K562 (cell line): Measurements from ENCODE around the gene SIRT5. TPM values are rescaled to one million over a fixed set of nuclear protein-coding genes. Genes with fewer than 3 reads are reported as not detected.

Experiments
- ATAC-seq: fragments of 200-7000 bp; cut with Tn5 transposase; 3 replicates; pipeline ENCODE4 v1.9.1; 2020; ENCODE audit warnings: moderate library complexity
- BruUV-seq: library from RNA; stranded (reverse); fragments of 400-500 nt; replicated peaks from 2 replicates; lab custom pipeline; 2021; lab: Mats Ljungman, UMichigan
- CTCF ChIA-PET: fragments of 300-600 bp; formaldehyde crosslinking; extraction: SDS; loops from one replicate; lab custom pipeline; 2021; ENCODE audit warnings: low intra/inter-chr PET ratio; lab: Yijun Ruan, JAX
- POLR2A ChIA-PET: fragments of 300-600, 350-650 bp; sonication (Branson Sonifier 250); formaldehyde crosslinking; extraction: SDS; loops from one replicate; lab custom pipeline; 2021; ENCODE audit warnings: antibody characterized with exemption, inconsistent platforms; lab: Yijun Ruan, JAX
- DNase-seq, 4 experiments: peaks; one replicate each; pipeline versions ENCODE4 v3.0.0 to v3.0.0-alpha.2; 2011 to 2018; ENCODE audit warnings: low spot score in 3 of 4, mixed read lengths in 3 of 4; ENCODE audit errors: extremely low read depth in 1 of 4
- FAIRE-seq: peaks from 2 replicates; lab custom pipeline; 2011; peaks lifted over from hg19 to GRCh38; lab: Jason Lieb, UNC
- H2AFZ ChIP-seq: 2 replicates; pipeline ENCODE4 v1.6.0; 2011; ENCODE audit warnings: low read depth, low read length, control low read depth, inconsistent platforms
- H3K27ac ChIP-seq: fragments of 200-600 bp; 3 replicates; pipeline ENCODE4 v1.8.0; 2011; ENCODE audit warnings: low read depth, mild to moderate bottlenecking, control low read depth, inconsistent platforms, low read length, moderate library complexity, mixed read lengths; ENCODE audit errors: extremely low read depth
- H3K27me3 ChIP-seq, 2 experiments: fragments of 300-600 bp in 1 of 2; 2 replicates in 1 of 2; 3 replicates in 1 of 2; pipeline versions ENCODE4 v1.6.0 to v1.8.0; 2011; ENCODE audit warnings: inconsistent platforms in 2 of 2, low read length in 2 of 2, mild to moderate bottlenecking in 1 of 2, mixed read lengths in 1 of 2, moderate library complexity in 1 of 2; ENCODE audit not compliant: control insufficient read depth in 2 of 2, insufficient read depth in 2 of 2
- H3K36me3 ChIP-seq: fragments of 300-600 bp; 3 replicates; pipeline ENCODE4 v1.8.0; 2011; ENCODE audit warnings: mild to moderate bottlenecking, low read length, inconsistent platforms; ENCODE audit not compliant: control insufficient read depth, insufficient read depth
- H3K4me1 ChIP-seq, 2 experiments: fragments of 200-600 bp in 1 of 2; replicated peaks in 1 of 2; 2 replicates in 1 of 2; 3 replicates in 1 of 2; pipeline versions ENCODE4 v1.5.1 to v1.8.0; 2011; ENCODE audit warnings: inconsistent platforms in 2 of 2, low read length in 2 of 2, mild to moderate bottlenecking in 1 of 2, mixed read lengths in 1 of 2, moderate library complexity in 1 of 2; ENCODE audit not compliant: control insufficient read depth in 2 of 2, insufficient read depth in 2 of 2
- H3K4me2 ChIP-seq: 2 replicates; pipeline ENCODE4 v1.6.1; 2011; ENCODE audit warnings: low read length, control low read depth, inconsistent platforms, mixed read lengths; ENCODE audit not compliant: insufficient read depth
- H3K4me3 ChIP-seq: fragments of 200-600 bp; sonication (generic), shearing (Covaris generic); 2 replicates; pipeline ENCODE4 v1.5.1; 2016; ENCODE audit warnings: control low read depth, inconsistent platforms
- H3K79me2 ChIP-seq: fragments of 200-600 bp; 3 replicates; pipeline ENCODE4 v1.8.0; 2011; ENCODE audit warnings: low read length, inconsistent platforms; ENCODE audit not compliant: control insufficient read depth, insufficient read depth
- H3K9ac ChIP-seq, 2 experiments: 2 replicates each; pipeline versions ENCODE4 v1.6.0 to v1.6.1; 2011; ENCODE audit warnings: low read depth in 2 of 2, low read length in 2 of 2, control low read depth in 1 of 2, inconsistent platforms in 1 of 2, mild to moderate bottlenecking in 1 of 2, mixed read lengths in 1 of 2; ENCODE audit not compliant: insufficient read depth in 1 of 2
- H3K9me1 ChIP-seq: one replicate; pipeline ENCODE4 v1.6.0; 2011; ENCODE audit warnings: inconsistent platforms, mild to moderate bottlenecking, low read length, moderate library complexity; ENCODE audit not compliant: control insufficient read depth, insufficient read depth
- H3K9me3 ChIP-seq: replicated peaks from 2 replicates; pipeline ENCODE4 v1.5.1; 2011; ENCODE audit warnings: low read depth, low read length, inconsistent platforms; ENCODE audit not compliant: control insufficient read depth, insufficient read depth
- H4K20me1 ChIP-seq: replicated peaks from 2 replicates; pipeline ENCODE4 v1.6.1; 2011; ENCODE audit warnings: low read length, inconsistent platforms, mixed read lengths; ENCODE audit not compliant: control insufficient read depth, insufficient read depth
- CC2D1A ChIP-seq: fragments of 450-650 bp; IDR thresholded peaks from 2 replicates; pipeline ENCODE4 v1.6.1; 2017; ENCODE audit warnings: mild to moderate bottlenecking
- HDAC2 ChIP-seq: fragments of 450-650 bp; IDR thresholded peaks from 2 replicates; pipeline ENCODE4 v1.6.1; 2016; ENCODE audit warnings: mild to moderate bottlenecking
- HNRNPK ChIP-seq: fragments of 200-400 bp; formaldehyde crosslinking; IDR thresholded peaks from one replicate; pipeline ENCODE4 v1.6.1; 2018; ENCODE audit warnings: mild to moderate bottlenecking, low read depth, low read length; ENCODE audit not compliant: poor library complexity, severe bottlenecking
- MAFF ChIP-seq: IDR thresholded peaks from 2 replicates; pipeline ENCODE4 v1.6.1; 2012; ENCODE audit warnings: low read length, improper control_type of control experiment
- MYC ChIP-seq, 2 experiments: fragments of 250-450 bp in 1 of 2; sonication (Bioruptor Pico) in 1 of 2; IDR thresholded peaks; 2 replicates each; pipeline versions ENCODE4 v1.5.1 to v1.6.1; 2012 to 2021; ENCODE audit warnings: low read depth in 2 of 2, borderline replicate concordance in 1 of 2, improper control_type of control experiment in 1 of 2, low read length in 1 of 2, mild to moderate bottlenecking in 1 of 2, moderate library complexity in 1 of 2
- NELFE ChIP-seq: IDR thresholded peaks from 2 replicates; pipeline ENCODE4 v1.6.1; 2011; ENCODE audit warnings: mild to moderate bottlenecking; ENCODE audit not compliant: insufficient read depth, insufficient read length
- STAG1 ChIP-seq: sonication (generic); formaldehyde crosslinking; IDR thresholded peaks from 2 replicates; pipeline ENCODE4 v1.5.0; 2020; ENCODE audit warnings: missing genetic modification reagents, borderline replicate concordance
- ZNF134 ChIP-seq: fragments of 250-450 bp; sonication (Bioruptor Pico); conservative IDR thresholded peaks from 2 replicates; pipeline ENCODE4 v1.4.0; 2020
- ZNF143 ChIP-seq: sonication (generic); formaldehyde crosslinking; IDR thresholded peaks from 2 replicates; pipeline ENCODE4 v1.9.0; 2022; ENCODE audit warnings: mild to moderate bottlenecking, missing genetic modification reagents
- ZNF239 ChIP-seq: fragments of 250-450 bp; sonication (Bioruptor Pico); IDR thresholded peaks from 2 replicates; pipeline ENCODE4 v1.4.0; 2020; ENCODE audit warnings: mild to moderate bottlenecking
- ZNF444 ChIP-seq: fragments of 250-450 bp; sonication (Bioruptor Pico); IDR thresholded peaks from 2 replicates; pipeline ENCODE4 v1.4.0; 2020; ENCODE audit warnings: mild to moderate bottlenecking, moderate library complexity
- ZNF507 ChIP-seq: conservative IDR thresholded peaks from 2 replicates; pipeline ENCODE4 v1.6.1; 2017; ENCODE audit warnings: missing genetic modification characterization, missing compliant biosample characterization
- ZNF551 ChIP-seq: fragments of 250-450 bp; sonication (Bioruptor Pico); IDR thresholded peaks from 2 replicates; pipeline ENCODE4 v1.5.0; 2021; ENCODE audit warnings: mild to moderate bottlenecking, moderate library complexity
- WGBS: fragments of 100-300 bp; shearing (Covaris generic); methylation state at CpG from one replicate; pipeline ENCODE4 v1.1.6; 2016; ENCODE audit warnings: low coverage, mixed read lengths; ENCODE audit not compliant: insufficient coverage; ENCODE audit errors: missing lambda C conversion rate; 5-methylcytosine and 5-hydroxymethylcytosine counted together
- in situ Hi-C: fragments of 300-500 bp; cut with MboI; formaldehyde crosslinking; loops from 4 replicates; pipeline ENCODE4 v1.15.0; 2018; ENCODE audit warnings: inconsistent platforms, mixed read lengths
- intact Hi-C: fragments of 100-400 bp; cut with micrococcal nuclease; formaldehyde crosslinking; loops from 2 replicates; pipeline ENCODE4 v1.14.2; 2022
- polyA plus RNA-seq, 8 experiments: library from polyadenylated mRNA; depleted of rRNA in 4 of 8; stranded (reverse) in 5 of 8; unstranded in 3 of 8; fragments of >200 nt; fragmentation: Nextera tagmentation in 2 of 8; fragmentation: Illumina TruSeq in 1 of 8; extraction: Ambion mirVana in 2 of 8; extraction: Trizol in 1 of 8; gene quantifications; 2 replicates each; pipeline versions ENCODE4 v1.2.1 to v1.2.3, GENCODE V29; 2011 to 2014; ENCODE audit warnings: inconsistent platforms in 1 of 8, missing spikeins in 1 of 8
- total RNA-seq, 7 experiments: library from RNA; depleted of rRNA in 6 of 7; stranded (reverse); fragments of >200 nt in 6 of 7; fragmentation: Illumina TruSeq in 2 of 7; extraction: Trizol in 2 of 7; gene quantifications; 2 replicates each; pipeline versions ENCODE4 v1.2.1 to v1.2.3, GENCODE V29; 2011 to 2021; ENCODE audit warnings: low replicate concordance in 1 of 7
- TF ChIP-seq, protein P1 (sequence below): fragments of 450-650 bp; IDR thresholded peaks from 2 replicates; pipeline ENCODE4 v1.6.1; 2018; ENCODE audit warnings: mild to moderate bottlenecking, low read depth; ENCODE audit not compliant: partially characterized antibody
- TF ChIP-seq, protein P2 (sequence below): fragments of 450-650 bp; formaldehyde crosslinking; IDR thresholded peaks from 2 replicates; pipeline ENCODE4 v1.4.0; 2022; ENCODE audit warnings: mild to moderate bottlenecking, moderate library complexity
- TF ChIP-seq, protein P3 (sequence below): fragments of 450-650 bp; conservative IDR thresholded peaks from 2 replicates; pipeline ENCODE4 v1.6.1; 2016; ENCODE audit warnings: missing genetic modification characterization, low read depth, mild to moderate bottlenecking, missing compliant biosample characterization, moderate library complexity
- TF ChIP-seq, protein P4 (sequence below): fragments of 450-650 bp; conservative IDR thresholded peaks from 2 replicates; pipeline ENCODE4 v1.6.1; 2016; ENCODE audit warnings: missing genetic modification characterization, low read depth, mild to moderate bottlenecking, control low read depth, missing compliant biosample characterization

The SIRT5 gene
- total and polyA plus RNA-seq, 9 of the 15 experiments (the other 6 are each of a cell fraction or from before 2014, with no cell fraction given): 2.1 to 15.7 (median 11.4) TPM

DNA sequence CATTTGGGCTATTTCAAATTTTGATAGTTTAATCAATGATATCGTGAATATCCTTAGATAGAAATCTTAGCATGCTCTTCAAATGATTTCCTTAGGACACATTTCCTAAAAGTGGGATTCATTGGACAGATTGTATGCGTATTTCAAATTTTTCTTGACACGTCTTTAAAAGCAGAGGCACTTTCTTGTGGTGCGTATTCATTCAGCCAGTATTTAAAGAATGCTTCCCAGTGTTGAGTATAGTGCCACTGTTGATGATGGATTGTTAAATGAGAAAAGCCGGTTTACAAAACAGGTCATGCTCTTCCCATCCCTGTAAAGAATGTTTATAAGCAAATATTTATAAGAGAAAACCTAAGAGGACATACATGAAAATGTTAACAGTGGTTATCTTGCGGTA, 25.6 kb downstream of the SIRT5 start (continued):
- TF ChIP-seq, protein P1, sequence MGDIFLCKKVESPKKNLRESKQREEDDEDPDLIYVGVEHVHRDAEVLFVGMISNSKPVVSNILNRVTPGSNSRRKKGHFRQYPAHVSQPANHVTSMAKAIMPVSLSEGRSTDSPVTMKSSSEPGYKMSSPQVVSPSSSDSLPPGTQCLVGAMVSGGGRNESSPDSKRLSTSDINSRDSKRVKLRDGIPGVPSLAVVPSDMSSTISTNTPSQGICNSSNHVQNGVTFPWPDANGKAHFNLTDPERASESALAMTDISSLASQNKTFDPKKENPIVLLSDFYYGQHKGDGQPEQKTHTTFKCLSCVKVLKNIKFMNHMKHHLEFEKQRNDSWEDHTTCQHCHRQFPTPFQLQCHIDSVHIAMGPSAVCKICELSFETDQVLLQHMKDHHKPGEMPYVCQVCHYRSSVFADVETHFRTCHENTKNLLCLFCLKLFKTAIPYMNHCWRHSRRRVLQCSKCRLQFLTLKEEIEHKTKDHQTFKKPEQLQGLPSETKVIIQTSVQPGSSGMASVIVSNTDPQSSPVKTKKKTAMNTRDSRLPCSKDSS: no peak
- TF ChIP-seq ZNF143 (CRISPR knock-in tag) (no peak), ZNF551 (CRISPR knock-in tag) (no peak), ZNF134 (no peak)
- TF ChIP-seq, protein P2, sequence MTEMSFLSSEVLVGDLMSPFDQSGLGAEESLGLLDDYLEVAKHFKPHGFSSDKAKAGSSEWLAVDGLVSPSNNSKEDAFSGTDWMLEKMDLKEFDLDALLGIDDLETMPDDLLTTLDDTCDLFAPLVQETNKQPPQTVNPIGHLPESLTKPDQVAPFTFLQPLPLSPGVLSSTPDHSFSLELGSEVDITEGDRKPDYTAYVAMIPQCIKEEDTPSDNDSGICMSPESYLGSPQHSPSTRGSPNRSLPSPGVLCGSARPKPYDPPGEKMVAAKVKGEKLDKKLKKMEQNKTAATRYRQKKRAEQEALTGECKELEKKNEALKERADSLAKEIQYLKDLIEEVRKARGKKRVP (CRISPR knock-in tag): no peak

DNA sequence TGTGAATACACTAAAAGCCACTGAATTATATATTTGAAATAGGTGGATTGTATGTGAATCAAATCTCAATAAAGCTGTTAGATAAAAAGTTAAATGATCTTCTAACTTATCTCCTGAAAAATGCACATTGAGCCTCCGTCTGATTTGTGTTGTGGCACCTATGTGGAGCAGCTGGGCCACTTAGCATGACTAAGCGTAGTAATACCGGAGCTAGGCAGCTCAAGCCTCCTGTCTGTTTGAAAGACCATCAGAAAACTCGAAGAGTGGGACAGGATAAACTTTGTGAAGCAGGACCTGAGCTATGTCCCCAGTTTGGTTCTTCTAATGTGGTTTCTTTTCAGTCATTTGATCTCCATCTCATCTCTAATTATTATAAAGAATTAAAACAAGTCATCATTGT, 29.7 kb downstream of the SIRT5 start:
- peaks cover 15% of the 10 kb centered on the region for H3K36me3 ChIP-seq
- no peak overlapping the region for H2AFZ ChIP-seq
- in situ Hi-C loops (no loop called here), intact Hi-C loops (no loop called here)
- ChIA-PET CTCF (no interaction called here), POLR2A (interaction anchor here (0.7 to 3.8 kb wide), 5 partner anchors 9 to 77 kb away, joined by 3 to 31 read pairs (median 6); partner anchors contain the start of gene NOL7)
- no peak overlapping the region for H3K9ac ChIP-seq
- ATAC-seq (peak; percentile 91), FAIRE-seq (peak; percentile 61), DNase-seq (peak in 2 of 4 experiments; percentile 50 to 52)
- 19% methylated on average over 4 of the region's 4 CpGs for WGBS
- no peaks in the 10 kb centered on the region for H4K20me1 ChIP-seq
- no peaks in the 10 kb centered on the region for H3K9me3 ChIP-seq
- no peak overlapping the region for H3K4me2 ChIP-seq
- peaks cover 0 to 2% of the 10 kb centered on the region in 2 experiments; a peak in 2 of 5 replicates for H3K4me1 ChIP-seq
- peak overlapping the region; percentile 3; the same call in 1 of the 3 replicates for H3K27ac ChIP-seq
- no TSS peak for BruUV-seq
- H3K4me3 ChIP-seq: no peak overlapping the region
- H3K27me3 ChIP-seq: no peaks in the 10 kb centered on the region
- no peaks in the 10 kb centered on the region for H3K79me2 ChIP-seq
- no peaks in the 10 kb centered on the region for H3K9me1 ChIP-seq
- TF ChIP-seq, protein P3, sequence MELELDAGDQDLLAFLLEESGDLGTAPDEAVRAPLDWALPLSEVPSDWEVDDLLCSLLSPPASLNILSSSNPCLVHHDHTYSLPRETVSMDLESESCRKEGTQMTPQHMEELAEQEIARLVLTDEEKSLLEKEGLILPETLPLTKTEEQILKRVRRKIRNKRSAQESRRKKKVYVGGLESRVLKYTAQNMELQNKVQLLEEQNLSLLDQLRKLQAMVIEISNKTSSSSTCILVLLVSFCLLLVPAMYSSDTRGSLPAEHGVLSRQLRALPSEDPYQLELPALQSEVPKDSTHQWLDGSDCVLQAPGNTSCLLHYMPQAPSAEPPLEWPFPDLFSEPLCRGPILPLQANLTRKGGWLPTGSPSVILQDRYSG (tag): no peak
- TF ChIP-seq, protein P4, sequence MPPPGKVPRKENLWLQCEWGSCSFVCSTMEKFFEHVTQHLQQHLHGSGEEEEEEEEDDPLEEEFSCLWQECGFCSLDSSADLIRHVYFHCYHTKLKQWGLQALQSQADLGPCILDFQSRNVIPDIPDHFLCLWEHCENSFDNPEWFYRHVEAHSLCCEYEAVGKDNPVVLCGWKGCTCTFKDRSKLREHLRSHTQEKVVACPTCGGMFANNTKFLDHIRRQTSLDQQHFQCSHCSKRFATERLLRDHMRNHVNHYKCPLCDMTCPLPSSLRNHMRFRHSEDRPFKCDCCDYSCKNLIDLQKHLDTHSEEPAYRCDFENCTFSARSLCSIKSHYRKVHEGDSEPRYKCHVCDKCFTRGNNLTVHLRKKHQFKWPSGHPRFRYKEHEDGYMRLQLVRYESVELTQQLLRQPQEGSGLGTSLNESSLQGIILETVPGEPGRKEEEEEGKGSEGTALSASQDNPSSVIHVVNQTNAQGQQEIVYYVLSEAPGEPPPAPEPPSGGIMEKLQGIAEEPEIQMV (tag): no peak
- TF ChIP-seq CC2D1A (no peak), ZNF507 (tag) (no peak), NELFE (no peak), ZNF239 (CRISPR knock-in tag) (no peak), ZNF444 (no peak), STAG1 (no peak), HDAC2 (no peak), MAFF (peak; percentile 42), MYC (IDR thresholded peaks at IDR 0.05; ENCODE audit: low read depth, low read length) (no peak), MYC (CRISPR knock-in tag; IDR thresholded peaks at IDR 0.05; ENCODE audit: borderline replicate concordance, low read depth) (no peak), HNRNPK (no peak)
